Esophagus squamous epithelium (tissue), 5 donors: ENCODE measurements around the gene ALX4. TPM values are rescaled to one million over a fixed set of nuclear protein-coding genes. Genes with fewer than 3 reads are reported as not detected.

Experiments used
- DNase-seq: peaks from one replicate; lab custom pipeline; 2025; lab: John Stamatoyannopoulos, UW
- H3K27ac ChIP-seq, 4 donors: fragments of 200-600 bp; sonication (generic); one replicate each; pipeline ENCODE4 v1.5.1; 2016 to 2019; ENCODE audit warnings: mild to moderate bottlenecking in 1 of 4
- H3K27me3 ChIP-seq, 4 donors: fragments of 200-600 bp; sonication (generic); 1 replicate in 3 of 4; 2 replicates in 1 of 4; pipeline versions ENCODE4 v1.5.1 to v1.6.0; 2017 to 2021; ENCODE audit warnings: antibody characterized with exemption in 1 of 4
- H3K36me3 ChIP-seq, 3 donors: fragments of 200-600 bp; sonication (generic); one replicate each; pipeline ENCODE4 v1.5.1; 2016 to 2019
- H3K4me1 ChIP-seq, 3 donors: fragments of 200-600 bp; sonication (generic); one replicate each; pipeline ENCODE4 v1.5.1; 2017 to 2019
- H3K4me3 ChIP-seq, 4 donors: fragments of 200-600 bp; sonication (generic); 1 replicate in 3 of 4; 2 replicates in 1 of 4; pipeline ENCODE4 v1.5.1; 2016 to 2019; ENCODE audit warnings: mild to moderate bottlenecking in 2 of 4, moderate library complexity in 1 of 4
- H3K9me3 ChIP-seq, 3 donors: fragments of 200-600 bp; sonication (generic); one replicate each; pipeline ENCODE4 v1.5.1; 2016 to 2019
- POLR2A ChIP-seq, 4 donors: fragments of 450-650 bp; IDR thresholded peaks; one replicate each; pipeline ENCODE4 v1.6.1; 2017; ENCODE audit warnings: antibody characterized with exemption in 4 of 4, mild to moderate bottlenecking in 4 of 4, moderate library complexity in 3 of 4
- WGBS, 2 donors: methylation state at CpG; one replicate each; pipeline ENCODE4 v1.1.5; 2018; 5-methylcytosine and 5-hydroxymethylcytosine counted together
- intact Hi-C: fragments of 100-400 bp; cut with DNase I; formaldehyde crosslinking; loops from one replicate; pipeline ENCODE4 v1.15.0; 2022
- total RNA-seq, 4 donors: library from RNA; depleted of rRNA; stranded (reverse); fragments of >200 nt; gene quantifications; one replicate each; pipeline ENCODE4 v1.1.0, GENCODE V29; 2016
- TF ChIP-seq, protein P1 (sequence below), 6 experiments: fragments of 450-650 bp in 4 of 6; fragments of 200-600 bp in 2 of 6; sonication (generic) in 2 of 6; IDR thresholded peaks; one replicate each; pipeline ENCODE4 v1.5.1; 2016 to 2019; ENCODE audit warnings: antibody characterized with exemption in 6 of 6, mild to moderate bottlenecking in 4 of 6, moderate library complexity in 4 of 6
- donor health status: DM: yes; HTN: yes; CAD: no.

The ALX4 gene
- total RNA-seq, 4 donors from 2014 or later: not detected

- H3K4me1 ChIP-seq: peaks cover 25 to 45% (median 30%) of the 10 kb centered on the region in 3 donors
- no peak for DNase-seq
- no peaks in the 10 kb centered on the region for H3K36me3 ChIP-seq
- intact Hi-C loops: no loop called here
- no peaks in the 10 kb centered on the region for H3K9me3 ChIP-seq
- no peak overlapping the region for H3K4me3 ChIP-seq
- no peak overlapping the region for H3K27ac ChIP-seq
- TF ChIP-seq POLR2A (IDR thresholded peaks at IDR 0.05): no peak
- TF ChIP-seq, protein P1, sequence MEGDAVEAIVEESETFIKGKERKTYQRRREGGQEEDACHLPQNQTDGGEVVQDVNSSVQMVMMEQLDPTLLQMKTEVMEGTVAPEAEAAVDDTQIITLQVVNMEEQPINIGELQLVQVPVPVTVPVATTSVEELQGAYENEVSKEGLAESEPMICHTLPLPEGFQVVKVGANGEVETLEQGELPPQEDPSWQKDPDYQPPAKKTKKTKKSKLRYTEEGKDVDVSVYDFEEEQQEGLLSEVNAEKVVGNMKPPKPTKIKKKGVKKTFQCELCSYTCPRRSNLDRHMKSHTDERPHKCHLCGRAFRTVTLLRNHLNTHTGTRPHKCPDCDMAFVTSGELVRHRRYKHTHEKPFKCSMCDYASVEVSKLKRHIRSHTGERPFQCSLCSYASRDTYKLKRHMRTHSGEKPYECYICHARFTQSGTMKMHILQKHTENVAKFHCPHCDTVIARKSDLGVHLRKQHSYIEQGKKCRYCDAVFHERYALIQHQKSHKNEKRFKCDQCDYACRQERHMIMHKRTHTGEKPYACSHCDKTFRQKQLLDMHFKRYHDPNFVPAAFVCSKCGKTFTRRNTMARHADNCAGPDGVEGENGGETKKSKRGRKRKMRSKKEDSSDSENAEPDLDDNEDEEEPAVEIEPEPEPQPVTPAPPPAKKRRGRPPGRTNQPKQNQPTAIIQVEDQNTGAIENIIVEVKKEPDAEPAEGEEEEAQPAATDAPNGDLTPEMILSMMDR (IDR thresholded peaks at IDR 0.05): no peak
- WGBS, 2 donors: 17 to 28% methylated on average over 4 of the region's 4 CpGs
- H3K27me3 ChIP-seq: peaks cover 35 to 100% (median 72%) of the 10 kb centered on the region in 4 donors
Observed at GRCh38 chr11:44312876-44313275, 2.9 kb upstream of the ALX4 start.

- DNase-seq: no peak
- Histone ChIP-seq H3K36me3 (no peaks in the 10 kb centered on the region), H3K4me3 (no peak overlapping the region), H3K9me3 (no peaks in the 10 kb centered on the region), H3K27me3 (peaks cover 33 to 100% (median 62%) of the 10 kb centered on the region in 4 donors), H3K4me1 (peaks cover 19 to 37% (median 25%) of the 10 kb centered on the region in 3 donors), H3K27ac (no peak overlapping the region)
- TF ChIP-seq, protein P1 (IDR thresholded peaks at IDR 0.05): no peak
- TF ChIP-seq POLR2A (IDR thresholded peaks at IDR 0.05): no peak
- 13 to 17% methylated on average over 14 to 35 of the region's 44 CpGs for WGBS, 2 donors
- intact Hi-C loops: no loop called here
Observed at GRCh38 chr11:44311339-44312261, 1.7 kb upstream of the ALX4 start.

- Histone ChIP-seq H3K4me1 (peaks cover 17 to 36% (median 17%) of the 10 kb centered on the region in 3 donors), H3K27ac (no peak overlapping the region), H3K9me3 (no peaks in the 10 kb centered on the region), H3K27me3 (peaks cover 30 to 100% (median 62%) of the 10 kb centered on the region in 4 donors), H3K36me3 (no peaks in the 10 kb centered on the region), H3K4me3 (no peak overlapping the region)
- intact Hi-C loops: no loop called here
- WGBS, 2 donors: 7% methylated on average over 22 to 32 of the region's 49 CpGs
- TF ChIP-seq, protein P1 (IDR thresholded peaks at IDR 0.05): no peak
- no peak for TF ChIP-seq POLR2A (IDR thresholded peaks at IDR 0.05)
- DNase-seq: no peak
Observed at GRCh38 chr11:44310463-44311272, 729 bp upstream of the ALX4 start.

GRCh38 chr11:44310206-44310462 is 195 bp upstream of the ALX4 start:
- no peak for DNase-seq
- no peak for TF ChIP-seq POLR2A (IDR thresholded peaks at IDR 0.05)
- TF ChIP-seq, protein P1 (IDR thresholded peaks at IDR 0.05): no peak
- 3 to 4% methylated on average over 6 of the region's 6 CpGs for WGBS, 2 donors
- Histone ChIP-seq H3K9me3 (no peaks in the 10 kb centered on the region), H3K36me3 (no peaks in the 10 kb centered on the region), H3K4me1 (peaks cover 21 to 40% (median 23%) of the 10 kb centered on the region in 3 donors), H3K27ac (no peak overlapping the region), H3K27me3 (peaks cover 28 to 100% (median 59%) of the 10 kb centered on the region in 4 donors), H3K4me3 (peak overlapping the region in 2 of 4 donors; percentile 34 to 58)
- intact Hi-C loops: no loop called here
